ENCODE results near the gene C9orf72.

C9orf72 gene

DNA sequence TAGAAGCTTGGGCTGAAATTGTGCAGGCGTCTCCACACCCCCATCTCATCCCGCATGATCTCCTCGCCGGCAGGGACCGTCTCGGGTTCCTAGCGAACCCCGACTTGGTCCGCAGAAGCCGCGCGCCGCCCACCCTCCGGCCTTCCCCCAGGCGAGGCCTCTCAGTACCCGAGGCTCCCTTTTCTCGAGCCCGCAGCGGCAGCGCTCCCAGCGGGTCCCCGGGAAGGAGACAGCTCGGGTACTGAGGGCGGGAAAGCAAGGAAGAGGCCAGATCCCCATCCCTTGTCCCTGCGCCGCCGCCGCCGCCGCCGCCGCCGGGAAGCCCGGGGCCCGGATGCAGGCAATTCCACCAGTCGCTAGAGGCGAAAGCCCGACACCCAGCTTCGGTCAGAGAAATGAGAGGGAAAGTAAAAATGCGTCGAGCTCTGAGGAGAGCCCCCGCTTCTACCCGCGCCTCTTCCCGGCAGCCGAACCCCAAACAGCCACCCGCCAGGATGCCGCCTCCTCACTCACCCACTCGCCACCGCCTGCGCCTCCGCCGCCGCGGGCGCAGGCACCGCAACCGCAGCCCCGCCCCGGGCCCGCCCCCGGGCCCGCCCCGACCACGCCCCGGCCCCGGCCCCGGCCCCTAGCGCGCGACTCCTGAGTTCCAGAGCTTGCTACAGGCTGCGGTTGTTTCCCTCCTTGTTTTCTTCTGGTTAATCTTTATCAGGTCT lies at the start of gene C9orf72:
Gene C9orf72, minus strand, starts transcription at position 564 of the 716 bp plus-strand sequence. CDS start 6,361 bp downstream, outside the sequence.
- DNase-seq = peak; percentile 90

GRCh38 chr9:27622693-27623340 lies 49.5 kb upstream of the C9orf72 start:
- no peak for DNase-seq

GRCh38 chr9:27619743-27620142 lies 46.5 kb upstream of the C9orf72 start:
- no peak for DNase-seq

DNA sequence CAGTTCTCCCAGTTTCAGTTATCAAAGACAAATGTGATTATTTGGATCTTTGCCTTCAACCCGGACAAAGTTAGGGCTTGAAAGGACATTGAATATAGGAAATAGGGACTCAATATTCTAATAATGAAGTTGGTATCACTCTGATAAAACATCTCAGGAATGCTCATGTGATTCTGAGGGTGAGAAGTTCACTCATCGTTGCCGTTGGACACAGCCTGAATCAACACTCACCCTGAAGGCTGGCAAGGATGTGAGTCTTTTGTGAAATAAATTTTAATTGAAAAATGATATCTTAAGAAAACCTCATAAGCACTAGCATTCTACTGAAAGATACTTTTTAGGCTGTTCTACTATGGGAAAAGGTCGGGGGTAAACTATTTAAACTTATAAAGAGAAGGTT lies 44.8 kb upstream of the C9orf72 start:
- DNase-seq = no peak

GRCh38 chr9:27614551-27614950 lies 41.3 kb upstream of the C9orf72 start:
- no peak for DNase-seq

DNA sequence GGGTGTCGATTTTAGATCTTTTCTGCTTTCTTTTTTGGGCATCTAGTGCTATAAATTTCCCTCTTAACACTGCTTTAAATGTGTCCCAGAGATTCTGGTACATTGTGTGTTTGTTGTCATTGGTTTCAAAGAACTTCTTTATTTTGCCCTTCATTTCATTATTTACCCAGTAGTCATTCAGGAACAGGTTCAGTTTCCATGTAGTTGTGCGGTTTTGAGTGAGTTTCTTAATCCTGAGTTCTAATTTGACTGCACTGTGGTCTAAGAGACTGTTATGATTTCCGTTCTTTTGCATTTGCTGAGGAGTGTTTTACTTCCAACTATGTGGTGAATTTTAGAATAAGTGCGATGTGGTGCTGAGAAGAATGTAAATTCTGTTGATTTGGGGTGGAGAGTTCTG lies 38.8 kb upstream of the C9orf72 start:
- peak; percentile 58 for DNase-seq

- no peak for DNase-seq
These were observed 37.3 kb upstream of the C9orf72 start for GRCh38 chr9:27610622-27611021.

- no peak for DNase-seq
These were observed 29.7 kb upstream of the C9orf72 start for GRCh38 chr9:27602954-27603353.

- DNase-seq = no peak
These were observed 29.0 kb upstream of the C9orf72 start for GRCh38 chr9:27602142-27602861.

GRCh38 chr9:27601396-27601795 lies 28.1 kb upstream of the C9orf72 start:
- DNase-seq = no peak

GRCh38 chr9:27600256-27600655 lies 27.0 kb upstream of the C9orf72 start:
- no peak for DNase-seq

- DNase-seq = no peak
These were observed 26.6 kb upstream of the C9orf72 start for GRCh38 chr9:27599870-27600238.

DNA sequence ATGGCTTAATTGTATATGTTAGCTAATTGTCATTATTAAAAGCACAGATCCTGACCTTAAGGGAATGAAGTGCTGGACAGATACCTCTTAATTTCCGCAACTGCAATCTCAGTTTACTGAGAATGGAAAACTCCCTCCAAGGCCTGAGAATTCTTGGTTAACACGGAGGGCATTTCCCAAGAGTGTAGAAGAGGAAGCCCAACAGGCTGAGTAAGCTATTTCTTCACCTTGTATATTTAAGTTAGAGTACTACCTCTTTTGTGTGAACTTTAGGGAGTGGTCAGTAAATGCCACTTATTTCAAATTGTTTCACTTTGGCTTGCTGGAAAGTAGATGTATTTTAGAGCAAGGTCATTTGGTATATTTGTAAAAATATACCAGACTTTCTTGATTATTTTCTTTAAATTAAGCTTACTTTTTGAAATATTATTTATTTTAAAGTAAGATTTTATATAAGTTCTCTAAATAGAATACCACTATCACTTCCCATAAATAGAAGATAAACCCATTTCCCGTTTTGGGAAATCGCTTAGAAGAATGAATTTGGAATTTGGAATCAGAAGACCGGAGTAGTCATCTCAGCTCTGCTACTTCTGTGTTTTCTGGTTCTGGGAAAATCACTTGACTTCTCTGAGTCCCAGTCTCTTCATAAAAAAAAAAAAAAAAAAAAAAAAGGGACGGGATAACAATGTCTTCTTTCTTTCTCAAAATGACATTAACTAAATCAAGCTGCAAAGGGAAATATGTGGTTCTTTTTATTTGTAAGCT lies 26.0 kb upstream of the C9orf72 start:
- DNase-seq = no peak

- no peak for DNase-seq
These were observed 22.5 kb upstream of the C9orf72 start for GRCh38 chr9:27595733-27596132.

DNA sequence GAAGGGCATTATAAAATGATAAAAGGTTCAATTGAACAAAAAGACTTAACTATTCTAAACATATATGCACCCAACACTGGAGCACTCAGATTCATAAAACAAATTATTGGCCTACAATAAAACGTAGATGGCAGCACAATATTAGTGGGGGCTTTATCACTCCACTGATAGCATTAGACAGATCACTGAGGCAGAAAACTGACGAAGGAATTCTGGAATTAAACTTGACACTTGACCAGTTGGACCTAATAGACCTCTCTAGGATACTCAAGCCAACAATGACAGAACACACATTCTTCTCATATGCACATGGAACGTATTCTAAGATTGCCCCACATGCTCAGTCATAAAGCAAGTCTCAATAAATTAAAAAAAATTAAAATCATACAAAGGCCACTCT lies 18.4 kb upstream of the C9orf72 start:
- DNase-seq = no peak

GRCh38 chr9:27591093-27591492 lies 17.8 kb upstream of the C9orf72 start:
- no peak for DNase-seq

DNA sequence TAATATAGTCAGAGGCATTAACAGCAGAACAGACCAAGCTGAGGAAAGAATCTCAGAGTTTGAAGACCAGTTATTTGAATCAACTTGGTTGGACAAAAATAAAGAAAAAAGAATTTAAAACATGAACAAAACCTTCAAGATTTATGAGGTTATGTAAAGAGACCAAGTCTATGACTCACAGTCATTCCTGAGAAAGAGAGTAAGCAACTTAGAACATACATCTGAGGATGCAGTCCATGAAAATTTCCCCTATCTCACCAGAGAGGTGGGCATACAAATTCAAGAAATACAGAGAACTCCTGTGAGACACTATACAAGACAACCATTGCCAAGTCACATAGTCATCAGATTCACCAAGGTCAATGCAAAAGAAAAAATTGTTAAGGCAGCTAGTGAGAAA lies 17.4 kb upstream of the C9orf72 start:
- DNase-seq = no peak

DNA sequence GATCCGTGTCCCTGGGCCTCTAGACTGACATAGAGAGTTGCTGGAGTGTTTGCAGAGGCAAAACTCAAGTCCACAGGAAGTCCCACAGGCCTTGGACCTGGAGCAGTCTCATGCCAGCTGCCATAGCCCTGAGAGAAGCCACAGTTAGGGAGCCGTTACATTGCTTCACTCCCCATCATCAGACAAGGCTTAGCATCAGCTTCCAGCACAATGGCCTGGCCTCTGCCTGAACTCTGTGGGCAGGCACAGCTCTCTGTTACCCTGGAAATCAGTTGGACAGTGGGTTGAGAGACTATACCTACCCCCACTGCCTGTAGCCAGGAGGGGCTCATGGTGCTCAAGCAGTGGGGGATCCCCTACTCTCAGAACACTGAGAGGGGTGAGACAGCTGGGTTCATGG lies 16.2 kb upstream of the C9orf72 start:
- DNase-seq = no peak

DNA sequence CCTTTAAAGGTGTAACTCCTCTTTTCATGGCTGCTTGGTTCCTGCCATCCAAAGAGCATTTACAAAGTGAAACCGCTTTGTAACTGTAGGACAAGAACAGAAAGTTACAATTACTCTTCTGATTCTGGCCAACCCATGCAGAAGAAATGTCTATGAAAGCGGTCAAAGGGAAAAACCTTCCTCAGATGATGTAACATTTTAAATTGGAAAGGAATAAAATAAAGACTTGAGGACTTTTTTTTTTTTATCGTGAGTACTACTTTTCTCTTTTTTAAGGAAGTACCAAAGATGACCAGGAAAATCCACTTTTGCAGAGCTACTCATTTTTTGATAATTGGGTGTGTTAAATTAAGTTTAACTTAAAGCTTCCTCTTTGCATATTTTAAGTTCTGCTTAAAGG lies 13.0 kb upstream of the C9orf72 start:
- no peak for DNase-seq

DNA sequence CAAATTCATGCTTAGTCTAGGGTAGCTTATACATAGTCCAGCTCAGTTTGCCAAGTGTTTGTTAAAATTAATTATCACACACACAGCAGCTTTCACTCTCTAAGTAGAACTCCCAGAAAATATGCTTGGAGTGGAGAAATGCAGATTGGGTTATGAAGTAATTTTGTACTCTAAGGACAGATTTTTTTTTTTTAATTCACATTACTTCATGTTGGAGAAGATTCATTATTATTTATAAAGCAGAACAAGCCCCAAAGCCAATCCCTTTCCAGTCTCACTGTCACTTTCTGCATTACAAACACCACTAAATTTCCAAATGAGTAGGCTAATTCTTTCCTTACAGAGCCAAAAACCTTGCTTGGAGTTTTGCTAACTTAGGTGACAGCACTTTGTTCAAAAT lies 11.7 kb upstream of the C9orf72 start:
- DNase-seq = no peak

DNA sequence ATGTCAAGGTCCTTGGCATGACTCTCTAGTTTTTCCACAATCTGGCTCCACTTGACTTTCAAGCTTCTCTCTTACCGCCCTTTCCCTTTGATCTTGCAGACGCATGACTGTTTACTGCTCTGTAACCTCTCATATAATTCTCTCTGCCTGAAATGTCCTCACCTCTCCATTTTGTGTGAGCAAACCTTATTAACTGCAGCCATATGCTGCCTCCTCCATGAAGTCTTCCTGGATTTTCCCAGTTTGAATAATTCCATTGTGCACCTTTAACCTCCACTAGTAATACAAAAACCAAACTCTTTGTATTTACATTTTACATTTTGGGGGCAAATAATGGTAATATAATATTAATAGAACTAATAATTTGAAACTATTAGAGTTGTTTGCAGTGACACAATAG lies 9.5 kb upstream of the C9orf72 start:
- DNase-seq = no peak

GRCh38 chr9:27581826-27582225 lies 8.5 kb upstream of the C9orf72 start:
- DNase-seq = no peak

Measured in activated CD4-positive, alpha-beta T cell treated with anti-CD3 and anti-CD28 coated beads, Interleukin-10, Interleukin-2, amounts not matched to agents 100 ng/mL and 50 ng/mL, durations not matched to agents 16 hours and 8 hours (primary cell).